SK-N-SH treated with all-trans-retinoic acid at 6 μM for 48 hours (cell line): ENCODE data around the gene C12orf76.

Source experiments
- ATAC-seq: fragments of 200-7000 bp; cut with Tn5 transposase; 3 replicates; pipeline ENCODE4 v1.9.1; 2020; ENCODE audit warnings: mild to moderate bottlenecking, moderate library complexity
- BACH2 ChIP-seq: fragments of 250-450 bp; sonication (Bioruptor Pico); IDR thresholded peaks from 2 replicates; pipeline ENCODE4 v1.9.0; 2021; ENCODE audit warnings: mild to moderate bottlenecking, borderline replicate concordance
- CSDC2 ChIP-seq: fragments of 250-450 bp; sonication (Bioruptor Pico); IDR thresholded peaks from 2 replicates; pipeline ENCODE4 v1.5.0; 2020; ENCODE audit warnings: mild to moderate bottlenecking, moderate library complexity
- ESRRG ChIP-seq: fragments of 250-450 bp; sonication (Bioruptor Pico); IDR thresholded peaks from 2 replicates; pipeline ENCODE4 v1.6.1; 2021; ENCODE audit warnings: mild to moderate bottlenecking
- GLIS3 ChIP-seq: fragments of 250-450 bp; sonication (Bioruptor Pico); IDR thresholded peaks from 2 replicates; pipeline ENCODE4 v1.5.0; 2020; ENCODE audit warnings: mild to moderate bottlenecking, moderate library complexity
- ISL1 ChIP-seq: fragments of 250-450 bp; sonication (Bioruptor Pico); IDR thresholded peaks from 2 replicates; pipeline ENCODE4 v2.1.2; 2022; ENCODE audit warnings: mild to moderate bottlenecking, moderate library complexity
- PPARA ChIP-seq: fragments of 250-450 bp; sonication (Bioruptor Pico); IDR thresholded peaks from 2 replicates; pipeline ENCODE4 v1.5.0; 2020; ENCODE audit warnings: mild to moderate bottlenecking, borderline replicate concordance
- RARB ChIP-seq: fragments of 250-450 bp; sonication (Bioruptor Pico); IDR thresholded peaks from 2 replicates; pipeline ENCODE4 v1.8.0; 2021; ENCODE audit warnings: mild to moderate bottlenecking, moderate library complexity
- SNAI2 ChIP-seq: fragments of 250-450 bp; sonication (Bioruptor Pico); IDR thresholded peaks from 2 replicates; pipeline ENCODE4 v1.5.0; 2020; ENCODE audit warnings: mild to moderate bottlenecking, moderate library complexity
- TCF4 ChIP-seq: fragments of 250-450 bp; sonication (Bioruptor Pico); IDR thresholded peaks from 2 replicates; pipeline ENCODE4 v1.8.0; 2021; ENCODE audit warnings: mild to moderate bottlenecking, moderate library complexity, borderline replicate concordance
- TOX ChIP-seq: fragments of 250-450 bp; sonication (Bioruptor Pico); IDR thresholded peaks from 2 replicates; pipeline ENCODE4 v1.8.0; 2021; ENCODE audit warnings: mild to moderate bottlenecking, moderate library complexity, borderline replicate concordance
- ZFP3 ChIP-seq: fragments of 250-450 bp; sonication (Bioruptor Pico); IDR thresholded peaks from 2 replicates; pipeline ENCODE4 v1.5.0; 2020; ENCODE audit warnings: mild to moderate bottlenecking, moderate library complexity
- ZFP30 ChIP-seq: fragments of 450-650 bp; formaldehyde crosslinking; IDR thresholded peaks from 2 replicates; pipeline ENCODE4 v1.5.0; 2022; ENCODE audit warnings: mild to moderate bottlenecking, moderate library complexity
- ZNF565 ChIP-seq: fragments of 450-650 bp; formaldehyde crosslinking; conservative IDR thresholded peaks from 2 replicates; pipeline ENCODE4 v1.5.0; 2020; ENCODE audit warnings: low read depth, mild to moderate bottlenecking, moderate library complexity
- ZNF70 ChIP-seq: fragments of 450-650 bp; formaldehyde crosslinking; IDR thresholded peaks from 2 replicates; pipeline ENCODE4 v1.5.0; 2020; ENCODE audit warnings: mild to moderate bottlenecking, moderate library complexity
- ZNF8 ChIP-seq: fragments of 450-650 bp; formaldehyde crosslinking; IDR thresholded peaks from 2 replicates; pipeline ENCODE4 v1.5.0; 2020; ENCODE audit warnings: mild to moderate bottlenecking, moderate library complexity
- TF ChIP-seq, protein P1 (sequence below): fragments of 250-450 bp; sonication (Bioruptor Pico); IDR thresholded peaks from 2 replicates; pipeline ENCODE4 v1.5.0; 2020; ENCODE audit warnings: mild to moderate bottlenecking, moderate library complexity
- TF ChIP-seq, protein P2 (sequence below): fragments of 250-450 bp; sonication (Bioruptor Pico); IDR thresholded peaks from 2 replicates; pipeline ENCODE4 v1.5.1; 2020; ENCODE audit warnings: low read depth, mild to moderate bottlenecking, moderate library complexity
- TF ChIP-seq, protein P3 (sequence below): fragments of 250-450 bp; sonication (Bioruptor Pico); IDR thresholded peaks from 2 replicates; pipeline ENCODE4 v1.5.1; 2021; ENCODE audit warnings: mild to moderate bottlenecking, moderate library complexity
- TF ChIP-seq, protein P4 (sequence below): fragments of 250-450 bp; sonication (Bioruptor Pico); IDR thresholded peaks from 2 replicates; pipeline ENCODE4 v1.8.0; 2020; ENCODE audit warnings: mild to moderate bottlenecking, moderate library complexity, borderline replicate concordance
- TF ChIP-seq, protein P5 (sequence below): fragments of 250-450 bp; sonication (Bioruptor Pico); IDR thresholded peaks from 2 replicates; pipeline ENCODE4 v1.8.0; 2021; ENCODE audit warnings: low read depth, mild to moderate bottlenecking, moderate library complexity, borderline replicate concordance

C12orf76 gene

DNA sequence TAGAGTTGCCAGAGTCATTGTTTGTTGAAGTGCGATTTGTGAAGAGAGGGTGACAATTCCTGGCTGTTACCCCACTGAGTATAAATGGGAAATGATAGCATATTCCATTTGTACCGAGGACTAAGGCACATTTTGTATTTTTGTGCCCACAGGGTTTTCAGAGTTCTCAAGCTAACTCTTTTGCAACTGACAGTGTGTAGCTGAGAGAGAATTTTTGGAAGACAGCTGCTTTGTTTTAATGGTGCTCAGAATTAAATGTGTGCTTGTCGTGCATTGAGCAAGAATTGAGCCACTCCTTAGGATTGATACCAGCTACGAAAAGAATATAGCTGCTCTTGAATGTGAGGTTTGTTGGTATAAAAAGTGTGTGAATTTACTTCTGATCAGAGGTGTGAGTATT is 27.4 kb downstream of the C12orf76 start:
- TF ChIP-seq ISL1 (CRISPR knock-in tag), result no peak
- TF ChIP-seq, protein P1, sequence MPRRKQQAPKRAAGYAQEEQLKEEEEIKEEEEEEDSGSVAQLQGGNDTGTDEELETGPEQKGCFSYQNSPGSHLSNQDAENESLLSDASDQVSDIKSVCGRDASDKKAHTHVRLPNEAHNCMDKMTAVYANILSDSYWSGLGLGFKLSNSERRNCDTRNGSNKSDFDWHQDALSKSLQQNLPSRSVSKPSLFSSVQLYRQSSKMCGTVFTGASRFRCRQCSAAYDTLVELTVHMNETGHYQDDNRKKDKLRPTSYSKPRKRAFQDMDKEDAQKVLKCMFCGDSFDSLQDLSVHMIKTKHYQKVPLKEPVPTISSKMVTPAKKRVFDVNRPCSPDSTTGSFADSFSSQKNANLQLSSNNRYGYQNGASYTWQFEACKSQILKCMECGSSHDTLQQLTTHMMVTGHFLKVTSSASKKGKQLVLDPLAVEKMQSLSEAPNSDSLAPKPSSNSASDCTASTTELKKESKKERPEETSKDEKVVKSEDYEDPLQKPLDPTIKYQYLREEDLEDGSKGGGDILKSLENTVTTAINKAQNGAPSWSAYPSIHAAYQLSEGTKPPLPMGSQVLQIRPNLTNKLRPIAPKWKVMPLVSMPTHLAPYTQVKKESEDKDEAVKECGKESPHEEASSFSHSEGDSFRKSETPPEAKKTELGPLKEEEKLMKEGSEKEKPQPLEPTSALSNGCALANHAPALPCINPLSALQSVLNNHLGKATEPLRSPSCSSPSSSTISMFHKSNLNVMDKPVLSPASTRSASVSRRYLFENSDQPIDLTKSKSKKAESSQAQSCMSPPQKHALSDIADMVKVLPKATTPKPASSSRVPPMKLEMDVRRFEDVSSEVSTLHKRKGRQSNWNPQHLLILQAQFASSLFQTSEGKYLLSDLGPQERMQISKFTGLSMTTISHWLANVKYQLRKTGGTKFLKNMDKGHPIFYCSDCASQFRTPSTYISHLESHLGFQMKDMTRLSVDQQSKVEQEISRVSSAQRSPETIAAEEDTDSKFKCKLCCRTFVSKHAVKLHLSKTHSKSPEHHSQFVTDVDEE, result no peak
- no peak for TF ChIP-seq SNAI2 (CRISPR knock-in tag)
- ATAC-seq, result no peak

DNA sequence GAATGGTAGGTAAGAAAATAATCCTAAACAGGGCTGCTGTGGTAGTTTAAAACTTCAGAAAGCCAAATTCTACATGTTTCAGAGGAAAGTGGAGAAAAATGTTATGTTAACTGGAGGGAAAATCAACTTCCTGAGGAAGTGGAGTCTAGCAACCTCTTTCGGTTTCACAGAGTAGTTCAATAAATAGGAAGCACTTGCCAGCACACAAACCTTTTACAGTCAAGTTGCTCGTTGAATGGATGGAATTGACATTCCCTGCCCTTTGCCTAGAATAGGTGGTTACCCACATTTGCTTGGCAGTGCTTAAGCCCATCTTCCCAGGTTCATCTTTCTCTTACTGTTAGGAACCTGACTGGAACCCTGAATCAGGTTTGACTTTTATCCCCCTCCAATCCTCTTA is 33.2 kb downstream of the C12orf76 start:
- TF ChIP-seq, protein P2, sequence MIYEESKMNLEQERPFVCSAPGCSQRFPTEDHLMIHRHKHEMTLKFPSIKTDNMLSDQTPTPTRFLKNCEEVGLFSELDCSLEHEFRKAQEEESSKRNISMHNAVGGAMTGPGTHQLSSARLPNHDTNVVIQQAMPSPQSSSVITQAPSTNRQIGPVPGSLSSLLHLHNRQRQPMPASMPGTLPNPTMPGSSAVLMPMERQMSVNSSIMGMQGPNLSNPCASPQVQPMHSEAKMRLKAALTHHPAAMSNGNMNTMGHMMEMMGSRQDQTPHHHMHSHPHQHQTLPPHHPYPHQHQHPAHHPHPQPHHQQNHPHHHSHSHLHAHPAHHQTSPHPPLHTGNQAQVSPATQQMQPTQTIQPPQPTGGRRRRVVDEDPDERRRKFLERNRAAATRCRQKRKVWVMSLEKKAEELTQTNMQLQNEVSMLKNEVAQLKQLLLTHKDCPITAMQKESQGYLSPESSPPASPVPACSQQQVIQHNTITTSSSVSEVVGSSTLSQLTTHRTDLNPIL (CRISPR knock-in tag), result no peak
- TF ChIP-seq TOX (CRISPR knock-in tag), result no peak
- TF ChIP-seq, protein P1, result no peak
- no peak for TF ChIP-seq ZNF8 (CRISPR knock-in tag)
- no peak for TF ChIP-seq PPARA (CRISPR knock-in tag)
- TF ChIP-seq TCF4, result no peak
- no peak for TF ChIP-seq SNAI2 (CRISPR knock-in tag)
- no peak for TF ChIP-seq ZFP3
- TF ChIP-seq ESRRG (CRISPR knock-in tag), result no peak
- TF ChIP-seq, protein P3, sequence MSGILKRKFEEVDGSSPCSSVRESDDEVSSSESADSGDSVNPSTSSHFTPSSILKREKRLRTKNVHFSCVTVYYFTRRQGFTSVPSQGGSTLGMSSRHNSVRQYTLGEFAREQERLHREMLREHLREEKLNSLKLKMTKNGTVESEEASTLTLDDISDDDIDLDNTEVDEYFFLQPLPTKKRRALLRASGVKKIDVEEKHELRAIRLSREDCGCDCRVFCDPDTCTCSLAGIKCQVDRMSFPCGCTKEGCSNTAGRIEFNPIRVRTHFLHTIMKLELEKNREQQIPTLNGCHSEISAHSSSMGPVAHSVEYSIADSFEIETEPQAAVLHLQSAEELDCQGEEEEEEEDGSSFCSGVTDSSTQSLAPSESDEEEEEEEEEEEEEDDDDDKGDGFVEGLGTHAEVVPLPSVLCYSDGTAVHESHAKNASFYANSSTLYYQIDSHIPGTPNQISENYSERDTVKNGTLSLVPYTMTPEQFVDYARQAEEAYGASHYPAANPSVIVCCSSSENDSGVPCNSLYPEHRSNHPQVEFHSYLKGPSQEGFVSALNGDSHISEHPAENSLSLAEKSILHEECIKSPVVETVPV, result no peak
- TF ChIP-seq, protein P4, sequence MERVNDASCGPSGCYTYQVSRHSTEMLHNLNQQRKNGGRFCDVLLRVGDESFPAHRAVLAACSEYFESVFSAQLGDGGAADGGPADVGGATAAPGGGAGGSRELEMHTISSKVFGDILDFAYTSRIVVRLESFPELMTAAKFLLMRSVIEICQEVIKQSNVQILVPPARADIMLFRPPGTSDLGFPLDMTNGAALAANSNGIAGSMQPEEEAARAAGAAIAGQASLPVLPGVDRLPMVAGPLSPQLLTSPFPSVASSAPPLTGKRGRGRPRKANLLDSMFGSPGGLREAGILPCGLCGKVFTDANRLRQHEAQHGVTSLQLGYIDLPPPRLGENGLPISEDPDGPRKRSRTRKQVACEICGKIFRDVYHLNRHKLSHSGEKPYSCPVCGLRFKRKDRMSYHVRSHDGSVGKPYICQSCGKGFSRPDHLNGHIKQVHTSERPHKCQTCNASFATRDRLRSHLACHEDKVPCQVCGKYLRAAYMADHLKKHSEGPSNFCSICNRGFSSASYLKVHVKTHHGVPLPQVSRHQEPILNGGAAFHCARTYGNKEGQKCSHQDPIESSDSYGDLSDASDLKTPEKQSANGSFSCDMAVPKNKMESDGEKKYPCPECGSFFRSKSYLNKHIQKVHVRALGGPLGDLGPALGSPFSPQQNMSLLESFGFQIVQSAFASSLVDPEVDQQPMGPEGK (CRISPR knock-in tag), result no peak
- TF ChIP-seq CSDC2 (CRISPR knock-in tag), result no peak
- TF ChIP-seq, protein P5, sequence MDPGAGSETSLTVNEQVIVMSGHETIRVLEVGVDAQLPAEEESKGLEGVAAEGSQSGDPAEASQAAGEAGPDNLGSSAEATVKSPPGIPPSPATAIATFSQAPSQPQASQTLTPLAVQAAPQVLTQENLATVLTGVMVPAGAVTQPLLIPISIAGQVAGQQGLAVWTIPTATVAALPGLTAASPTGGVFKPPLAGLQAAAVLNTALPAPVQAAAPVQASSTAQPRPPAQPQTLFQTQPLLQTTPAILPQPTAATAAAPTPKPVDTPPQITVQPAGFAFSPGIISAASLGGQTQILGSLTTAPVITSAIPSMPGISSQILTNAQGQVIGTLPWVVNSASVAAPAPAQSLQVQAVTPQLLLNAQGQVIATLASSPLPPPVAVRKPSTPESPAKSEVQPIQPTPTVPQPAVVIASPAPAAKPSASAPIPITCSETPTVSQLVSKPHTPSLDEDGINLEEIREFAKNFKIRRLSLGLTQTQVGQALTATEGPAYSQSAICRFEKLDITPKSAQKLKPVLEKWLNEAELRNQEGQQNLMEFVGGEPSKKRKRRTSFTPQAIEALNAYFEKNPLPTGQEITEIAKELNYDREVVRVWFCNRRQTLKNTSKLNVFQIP, result no peak
- no peak for TF ChIP-seq ZNF565
- TF ChIP-seq, all 23 proteins: peak for 0
- no peak for ATAC-seq

DNA sequence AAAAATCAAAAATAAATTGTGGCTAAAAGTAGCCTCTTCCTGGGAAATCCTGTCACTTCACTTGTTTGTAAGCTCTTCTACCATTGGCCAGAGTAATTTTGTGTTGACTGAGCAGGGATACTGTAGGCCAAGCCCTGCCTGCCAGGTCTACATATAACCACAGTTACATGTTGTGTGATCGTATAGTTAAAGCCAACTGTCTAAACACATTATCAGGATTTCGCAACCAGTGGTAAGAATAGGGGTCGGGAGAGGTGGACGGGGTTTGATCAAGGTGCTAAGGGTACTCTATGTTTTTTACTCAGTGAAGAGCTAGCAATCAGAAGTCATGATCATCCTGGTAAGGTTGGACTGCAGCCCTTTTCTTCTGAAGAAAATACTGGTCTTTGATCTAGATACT is 35.7 kb downstream of the C12orf76 start:
- ATAC-seq, result no peak
- no peak for TF ChIP-seq ZNF565
- no peak for TF ChIP-seq CSDC2 (CRISPR knock-in tag)
- TF ChIP-seq, protein P1, result no peak
- TF ChIP-seq, protein P3, result no peak
- TF ChIP-seq RARB (CRISPR knock-in tag), result no peak
- no peak for TF ChIP-seq ESRRG (CRISPR knock-in tag)
- TF ChIP-seq BACH2, result no peak
- no peak for TF ChIP-seq ZFP30 (CRISPR knock-in tag)
- TF ChIP-seq ZNF70, result no peak
- no peak for TF ChIP-seq GLIS3
- TF ChIP-seq ZNF8 (CRISPR knock-in tag), result no peak
- TF ChIP-seq ISL1 (CRISPR knock-in tag), result no peak
